Measurements from ENCODE around the gene TRAPPC1. TPM values are rescaled to one million over a fixed set of nuclear protein-coding genes. Genes with fewer than 3 reads are reported as not detected.

The TRAPPC1 gene
- total and polyA plus RNA-seq, 2 experiments from 2014 or later, result 45.2 to 234 TPM

- no peak overlapping the region for H3K27ac ChIP-seq (ENCODE audit: low read depth)
- no peak for ATAC-seq
- Mint-ChIP-seq H3K27ac (no peak overlapping the region), H3K4me1 (no peaks in the 10 kb centered on the region), H3K36me3 (ENCODE audit: low read depth) (peaks cover 69% of the 10 kb centered on the region), H3K27me3 (ENCODE audit: insufficient read depth, low read depth, poor library complexity) (peaks cover 5% of the 10 kb centered on the region), H3K9me3 (no peaks in the 10 kb centered on the region), H3K4me3 (no peak overlapping the region)
- H3K4me1 ChIP-seq (ENCODE audit: insufficient read depth), result no peaks in the 10 kb centered on the region
- H4K20me1 ChIP-seq (replicated peaks; ENCODE audit: insufficient read depth), result no peaks in the 10 kb centered on the region; the same call in none of the 2 replicates
- no peaks in the 10 kb centered on the region for H3K9me2 ChIP-seq (ENCODE audit: insufficient read depth)
- H3K36me3 ChIP-seq (ENCODE audit: insufficient read depth), result no peaks in the 10 kb centered on the region; the same call in 1 of the 2 replicates
- no peak overlapping the region for H3K4me3 ChIP-seq
- no peaks in the 10 kb centered on the region for H3K79me2 ChIP-seq (replicated peaks; ENCODE audit: insufficient read depth)
- H3K27me3 ChIP-seq (ENCODE audit: insufficient read depth), result no peaks in the 10 kb centered on the region
- TF ChIP-seq NANOG (IDR thresholded peaks at IDR 0.05; ENCODE audit: borderline replicate concordance), result no peak
- no peak for DNase-seq (ENCODE audit: low spot score)
- no peaks in the 10 kb centered on the region for H3F3A ChIP-seq (replicated peaks; ENCODE audit: low read depth)
- H3K4me2 ChIP-seq, result no peak overlapping the region
- no peak overlapping the region for H2AFZ ChIP-seq
These were observed 11.5 kb upstream of the TRAPPC1 start for GRCh38 chr17:7943291-7943690.

DNA sequence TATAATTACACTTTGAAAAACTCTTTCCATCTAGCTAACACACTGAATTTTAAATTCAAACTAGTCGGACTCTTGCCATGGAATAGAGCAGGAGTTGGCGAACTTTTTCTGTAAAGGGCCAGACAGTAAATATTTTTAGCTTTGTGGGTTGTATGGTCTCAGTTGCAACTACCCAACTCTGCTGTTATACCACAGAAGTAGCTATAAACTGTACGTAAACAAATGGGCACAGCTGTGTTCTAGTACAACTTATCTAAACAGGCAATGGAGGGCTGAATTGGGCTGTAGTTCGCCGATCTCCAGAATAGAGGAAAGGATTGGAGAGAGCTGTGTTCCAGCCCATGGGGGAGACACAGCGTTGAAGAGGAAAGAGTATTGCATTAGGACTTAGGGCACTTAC lies 9.0 kb upstream of the TRAPPC1 start:
- H3K36me3 ChIP-seq (ENCODE audit: insufficient read depth), result peaks cover 3% of the 10 kb centered on the region; the same call in 1 of the 2 replicates
- Mint-ChIP-seq H3K9me3 (no peaks in the 10 kb centered on the region), H3K27ac (no peak overlapping the region), H3K4me3 (no peak overlapping the region), H3K36me3 (ENCODE audit: low read depth) (peaks cover 62% of the 10 kb centered on the region), H3K27me3 (ENCODE audit: insufficient read depth, low read depth, poor library complexity) (peaks cover 4% of the 10 kb centered on the region), H3K4me1 (no peaks in the 10 kb centered on the region)
- no peaks in the 10 kb centered on the region for H3F3A ChIP-seq (replicated peaks; ENCODE audit: low read depth)
- no peak overlapping the region for H3K4me2 ChIP-seq
- no peak for ATAC-seq
- H3K9me2 ChIP-seq (ENCODE audit: insufficient read depth), result no peaks in the 10 kb centered on the region
- no peak for DNase-seq (ENCODE audit: low spot score)
- H3K27me3 ChIP-seq (ENCODE audit: insufficient read depth), result no peaks in the 10 kb centered on the region
- TF ChIP-seq EZH2 (IDR thresholded peaks at IDR 0.05; ENCODE audit: low read depth, unreplicated experiment) (no peak), ZNF114 (CRISPR knock-in tag; IDR thresholded peaks at IDR 0.05) (no peak), ZNF331 (CRISPR knock-in tag; IDR thresholded peaks at IDR 0.05; ENCODE audit: low read depth) (no peak), NANOG (IDR thresholded peaks at IDR 0.05; ENCODE audit: borderline replicate concordance) (no peak), JUNB (IDR thresholded peaks at IDR 0.05; ENCODE audit: unreplicated experiment) (no peak), CTCF (conservative IDR thresholded peaks at IDR 0.05; ENCODE audit: low read depth in 2 of 2) (no peak), EZH2phosphoT487 (IDR thresholded peaks at IDR 0.05; ENCODE audit: unreplicated experiment) (no peak)
- TF ChIP-seq, protein P1, sequence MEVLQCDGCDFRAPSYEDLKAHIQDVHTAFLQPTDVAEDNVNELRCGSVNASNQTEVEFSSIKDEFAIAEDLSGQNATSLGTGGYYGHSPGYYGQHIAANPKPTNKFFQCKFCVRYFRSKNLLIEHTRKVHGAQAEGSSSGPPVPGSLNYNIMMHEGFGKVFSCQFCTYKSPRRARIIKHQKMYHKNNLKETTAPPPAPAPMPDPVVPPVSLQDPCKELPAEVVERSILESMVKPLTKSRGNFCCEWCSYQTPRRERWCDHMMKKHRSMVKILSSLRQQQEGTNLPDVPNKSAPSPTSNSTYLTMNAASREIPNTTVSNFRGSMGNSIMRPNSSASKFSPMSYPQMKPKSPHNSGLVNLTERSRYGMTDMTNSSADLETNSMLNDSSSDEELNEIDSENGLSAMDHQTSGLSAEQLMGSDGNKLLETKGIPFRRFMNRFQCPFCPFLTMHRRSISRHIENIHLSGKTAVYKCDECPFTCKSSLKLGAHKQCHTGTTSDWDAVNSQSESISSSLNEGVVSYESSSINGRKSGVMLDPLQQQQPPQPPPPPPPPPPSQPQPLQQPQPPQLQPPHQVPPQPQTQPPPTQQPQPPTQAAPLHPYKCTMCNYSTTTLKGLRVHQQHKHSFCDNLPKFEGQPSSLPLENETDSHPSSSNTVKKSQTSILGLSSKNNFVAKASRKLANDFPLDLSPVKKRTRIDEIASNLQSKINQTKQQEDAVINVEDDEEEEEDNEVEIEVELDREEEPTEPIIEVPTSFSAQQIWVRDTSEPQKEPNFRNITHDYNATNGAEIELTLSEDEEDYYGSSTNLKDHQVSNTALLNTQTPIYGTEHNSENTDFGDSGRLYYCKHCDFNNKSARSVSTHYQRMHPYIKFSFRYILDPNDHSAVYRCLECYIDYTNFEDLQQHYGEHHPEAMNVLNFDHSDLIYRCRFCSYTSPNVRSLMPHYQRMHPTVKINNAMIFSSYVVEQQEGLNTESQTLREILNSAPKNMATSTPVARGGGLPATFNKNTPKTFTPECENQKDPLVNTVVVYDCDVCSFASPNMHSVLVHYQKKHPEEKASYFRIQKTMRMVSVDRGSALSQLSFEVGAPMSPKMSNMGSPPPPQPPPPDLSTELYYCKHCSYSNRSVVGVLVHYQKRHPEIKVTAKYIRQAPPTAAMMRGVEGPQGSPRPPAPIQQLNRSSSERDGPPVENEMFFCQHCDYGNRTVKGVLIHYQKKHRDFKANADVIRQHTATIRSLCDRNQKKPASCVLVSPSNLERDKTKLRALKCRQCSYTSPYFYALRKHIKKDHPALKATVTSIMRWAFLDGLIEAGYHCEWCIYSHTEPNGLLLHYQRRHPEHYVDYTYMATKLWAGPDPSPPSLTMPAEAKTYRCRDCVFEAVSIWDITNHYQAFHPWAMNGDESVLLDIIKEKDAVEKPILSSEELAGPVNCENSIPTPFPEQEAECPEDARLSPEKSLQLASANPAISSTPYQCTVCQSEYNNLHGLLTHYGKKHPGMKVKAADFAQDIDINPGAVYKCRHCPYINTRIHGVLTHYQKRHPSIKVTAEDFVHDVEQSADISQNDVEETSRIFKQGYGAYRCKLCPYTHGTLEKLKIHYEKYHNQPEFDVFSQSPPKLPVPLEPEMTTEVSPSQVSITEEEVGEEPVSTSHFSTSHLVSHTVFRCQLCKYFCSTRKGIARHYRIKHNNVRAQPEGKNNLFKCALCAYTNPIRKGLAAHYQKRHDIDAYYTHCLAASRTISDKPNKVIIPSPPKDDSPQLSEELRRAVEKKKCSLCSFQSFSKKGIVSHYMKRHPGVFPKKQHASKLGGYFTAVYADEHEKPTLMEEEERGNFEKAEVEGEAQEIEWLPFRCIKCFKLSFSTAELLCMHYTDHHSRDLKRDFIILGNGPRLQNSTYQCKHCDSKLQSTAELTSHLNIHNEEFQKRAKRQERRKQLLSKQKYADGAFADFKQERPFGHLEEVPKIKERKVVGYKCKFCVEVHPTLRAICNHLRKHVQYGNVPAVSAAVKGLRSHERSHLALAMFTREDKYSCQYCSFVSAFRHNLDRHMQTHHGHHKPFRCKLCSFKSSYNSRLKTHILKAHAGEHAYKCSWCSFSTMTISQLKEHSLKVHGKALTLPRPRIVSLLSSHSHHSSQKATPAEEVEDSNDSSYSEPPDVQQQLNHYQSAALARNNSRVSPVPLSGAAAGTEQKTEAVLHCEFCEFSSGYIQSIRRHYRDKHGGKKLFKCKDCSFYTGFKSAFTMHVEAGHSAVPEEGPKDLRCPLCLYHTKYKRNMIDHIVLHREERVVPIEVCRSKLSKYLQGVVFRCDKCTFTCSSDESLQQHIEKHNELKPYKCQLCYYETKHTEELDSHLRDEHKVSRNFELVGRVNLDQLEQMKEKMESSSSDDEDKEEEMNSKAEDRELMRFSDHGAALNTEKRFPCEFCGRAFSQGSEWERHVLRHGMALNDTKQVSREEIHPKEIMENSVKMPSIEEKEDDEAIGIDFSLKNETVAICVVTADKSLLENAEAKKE (CRISPR knock-in tag; IDR thresholded peaks at IDR 0.05), result no peak
- no peak overlapping the region for H3K4me3 ChIP-seq
- H3K79me2 ChIP-seq (replicated peaks; ENCODE audit: insufficient read depth), result no peaks in the 10 kb centered on the region
- no peak overlapping the region for H3K27ac ChIP-seq (ENCODE audit: low read depth)
- H3K4me1 ChIP-seq (ENCODE audit: insufficient read depth), result no peaks in the 10 kb centered on the region
- no peaks in the 10 kb centered on the region; the same call in none of the 2 replicates for H4K20me1 ChIP-seq (replicated peaks; ENCODE audit: insufficient read depth)
- H2AFZ ChIP-seq, result no peak overlapping the region

Data from GM23338 (cell line).